Tibial artery (tissue), 4 donors: Measurements from ENCODE around the gene SUV39H2.
"Not testable (repeated sequence)": the region's sequence is repeated elsewhere in the genome, so short reads cannot be mapped to it uniquely, and the experiment has no call there.

Source experiments
- DNase-seq, 2 donors: peaks; one replicate each; pipeline ENCODE4 v3.0.0-alpha.2; 2019
- H3K27ac ChIP-seq, 2 donors: fragments of 200-600 bp; sonication (generic) in 1 of 2; 1 replicate in 1 of 2; 2 replicates in 1 of 2; pipeline ENCODE4 v1.5.1; 2018 to 2019; ENCODE audit warnings: mild to moderate bottlenecking in 1 of 2
- H3K27me3 ChIP-seq, 2 donors: fragments of 200-600 bp; sonication (generic) in 1 of 2; one replicate each; pipeline versions ENCODE4 v1.5.1 to v1.6.0; 2016 to 2019
- H3K36me3 ChIP-seq, 3 donors: fragments of 200-600 bp; sonication (generic) in 2 of 3; one replicate each; pipeline ENCODE4 v1.5.1; 2016 to 2019; ENCODE audit warnings: mild to moderate bottlenecking in 2 of 3
- H3K4me1 ChIP-seq, 4 donors: fragments of 200-600 bp; sonication (generic) in 2 of 4; 1 replicate in 3 of 4; 2 replicates in 1 of 4; pipeline ENCODE4 v1.5.1; 2016 to 2019
- H3K4me3 ChIP-seq, 2 donors: fragments of 200-600 bp; sonication (generic) in 1 of 2; 1 replicate in 1 of 2; 2 replicates in 1 of 2; pipeline ENCODE4 v1.5.1; 2018 to 2019; ENCODE audit warnings: mild to moderate bottlenecking in 2 of 2
- H3K9me3 ChIP-seq, 3 donors: fragments of 200-600 bp; sonication (generic) in 1 of 3; one replicate each; pipeline ENCODE4 v1.5.1; 2016 to 2019
- intact Hi-C: fragments of 100-400 bp; cut with DNase I; formaldehyde crosslinking; loops from one replicate; pipeline ENCODE4 v1.15.0; 2023; ENCODE audit warnings: low total_unique reads
- TF ChIP-seq, protein P1 (sequence below), 2 experiments: fragments of 200-600 bp in 1 of 2; fragments of 450-650 bp in 1 of 2; IDR thresholded peaks; one replicate each; pipeline ENCODE4 v1.5.1; 2017 to 2019; ENCODE audit warnings: antibody characterized with exemption in 2 of 2, mild to moderate bottlenecking in 1 of 2, moderate library complexity in 1 of 2

Gene SUV39H2

DNA sequence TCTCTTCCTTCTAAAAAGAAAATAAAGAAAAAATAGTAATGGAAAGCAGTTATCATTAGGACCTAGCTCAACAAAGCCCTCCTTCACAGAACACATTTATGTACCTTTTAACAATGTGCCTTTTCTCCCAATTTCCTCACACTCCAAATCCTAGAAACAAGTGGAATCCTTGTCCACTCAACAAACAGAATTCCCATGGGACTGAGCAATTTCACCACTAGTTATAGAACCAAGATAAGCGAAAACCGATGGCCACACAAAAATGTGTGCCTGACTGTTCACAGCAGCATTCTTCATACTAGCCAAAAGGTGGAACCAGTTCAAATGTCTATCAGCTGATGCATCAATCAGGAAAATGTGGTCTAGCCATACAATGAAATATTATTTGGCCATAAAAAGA lies 57.9 kb downstream of the SUV39H2 start:
- Histone ChIP-seq H3K4me1 (no peaks in the 10 kb centered on the region), H3K4me3 (no peak overlapping the region), H3K36me3 (peaks cover 45 to 78% (median 60%) of the 10 kb centered on the region in 3 donors), H3K27ac (no peak overlapping the region), H3K9me3 (no peaks in the 10 kb centered on the region), H3K27me3 (no peaks in the 10 kb centered on the region)
- no peak for DNase-seq
- TF ChIP-seq, protein P1, sequence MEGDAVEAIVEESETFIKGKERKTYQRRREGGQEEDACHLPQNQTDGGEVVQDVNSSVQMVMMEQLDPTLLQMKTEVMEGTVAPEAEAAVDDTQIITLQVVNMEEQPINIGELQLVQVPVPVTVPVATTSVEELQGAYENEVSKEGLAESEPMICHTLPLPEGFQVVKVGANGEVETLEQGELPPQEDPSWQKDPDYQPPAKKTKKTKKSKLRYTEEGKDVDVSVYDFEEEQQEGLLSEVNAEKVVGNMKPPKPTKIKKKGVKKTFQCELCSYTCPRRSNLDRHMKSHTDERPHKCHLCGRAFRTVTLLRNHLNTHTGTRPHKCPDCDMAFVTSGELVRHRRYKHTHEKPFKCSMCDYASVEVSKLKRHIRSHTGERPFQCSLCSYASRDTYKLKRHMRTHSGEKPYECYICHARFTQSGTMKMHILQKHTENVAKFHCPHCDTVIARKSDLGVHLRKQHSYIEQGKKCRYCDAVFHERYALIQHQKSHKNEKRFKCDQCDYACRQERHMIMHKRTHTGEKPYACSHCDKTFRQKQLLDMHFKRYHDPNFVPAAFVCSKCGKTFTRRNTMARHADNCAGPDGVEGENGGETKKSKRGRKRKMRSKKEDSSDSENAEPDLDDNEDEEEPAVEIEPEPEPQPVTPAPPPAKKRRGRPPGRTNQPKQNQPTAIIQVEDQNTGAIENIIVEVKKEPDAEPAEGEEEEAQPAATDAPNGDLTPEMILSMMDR (IDR thresholded peaks at IDR 0.05), result no peak
- intact Hi-C loops, result no loop called here

- DNase-seq, H3K9me3 ChIP-seq, H3K27me3 ChIP-seq, H3K4me3 ChIP-seq, H3K27ac ChIP-seq, intact Hi-C loops, H3K4me1 ChIP-seq: not testable (repeated sequence)
- H3K36me3 ChIP-seq, result peaks cover 36 to 68% (median 52%) of the 10 kb centered on the region in 3 donors
Measured at GRCh38 chr10:14938971-14939370, 60.3 kb downstream of the SUV39H2 start.

- H3K4me3 ChIP-seq, DNase-seq, H3K27ac ChIP-seq, intact Hi-C loops, H3K27me3 ChIP-seq, H3K4me1 ChIP-seq, H3K9me3 ChIP-seq: not testable (repeated sequence)
- H3K36me3 ChIP-seq, result peaks cover 42 to 54% (median 47%) of the 10 kb centered on the region in 3 donors
Measured at GRCh38 chr10:14942147-14942949, 63.7 kb downstream of the SUV39H2 start.

GRCh38 chr10:14942950-14943338 lies 64.3 kb downstream of the SUV39H2 start:
- H3K4me1 ChIP-seq, intact Hi-C loops, H3K27me3 ChIP-seq, H3K27ac ChIP-seq, DNase-seq, H3K9me3 ChIP-seq, H3K4me3 ChIP-seq: not testable (repeated sequence)
- H3K36me3 ChIP-seq, result peaks cover 48 to 54% (median 53%) of the 10 kb centered on the region in 3 donors

GRCh38 chr10:14945108-14945507 lies 66.4 kb downstream of the SUV39H2 start:
- DNase-seq, result no peak
- Histone ChIP-seq H3K36me3 (peaks cover 49 to 56% (median 55%) of the 10 kb centered on the region in 3 donors), H3K27me3 (no peaks in the 10 kb centered on the region), H3K9me3 (no peaks in the 10 kb centered on the region), H3K27ac (no peak overlapping the region), H3K4me1 (no peaks in the 10 kb centered on the region), H3K4me3 (no peak overlapping the region)
- intact Hi-C loops, result loop anchor here (5.0 kb wide), 1 partner anchor 58 kb away; no protein-coding TSS in a partner anchor
- TF ChIP-seq, protein P1 (IDR thresholded peaks at IDR 0.05), result no peak

- Histone ChIP-seq H3K27me3 (no peaks in the 10 kb centered on the region), H3K36me3 (peaks cover 38 to 49% (median 41%) of the 10 kb centered on the region in 3 donors), H3K9me3 (no peaks in the 10 kb centered on the region), H3K4me1 (peaks cover 0 to 10% (median 2%) of the 10 kb centered on the region in 4 donors), H3K27ac (no peak overlapping the region), H3K4me3 (no peak overlapping the region)
- no peak for DNase-seq
- TF ChIP-seq, protein P1 (IDR thresholded peaks at IDR 0.05), result no peak
- intact Hi-C loops, result loop anchor here (5.0 kb wide), 1 partner anchor 60 kb away; no protein-coding TSS in a partner anchor
Measured at GRCh38 chr10:14947268-14947667, 68.6 kb downstream of the SUV39H2 start.

DNA sequence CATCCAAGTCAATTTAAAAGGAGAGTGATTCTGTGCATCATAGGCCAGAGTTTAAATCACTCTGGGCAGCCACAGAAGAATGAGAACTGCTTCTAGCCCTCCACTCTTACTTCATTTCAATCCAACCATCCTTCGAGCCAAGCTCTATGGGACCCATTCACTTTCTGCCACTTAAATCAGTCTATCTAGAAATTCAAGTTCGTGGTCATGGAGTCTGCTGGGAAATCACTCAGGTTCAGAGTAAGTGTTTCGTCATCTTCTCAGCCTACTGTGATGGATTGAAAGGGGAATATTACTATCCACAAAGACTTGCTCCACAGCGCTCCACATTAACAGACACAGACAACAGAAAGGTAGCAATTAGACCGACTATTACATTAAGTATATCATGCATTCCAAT lies 70.6 kb downstream of the SUV39H2 start:
- Histone ChIP-seq H3K27me3 (no peaks in the 10 kb centered on the region), H3K4me3 (no peak overlapping the region), H3K4me1 (peaks cover 0 to 20% (median 11%) of the 10 kb centered on the region in 4 donors), H3K9me3 (no peaks in the 10 kb centered on the region), H3K27ac (no peak overlapping the region), H3K36me3 (peaks cover 27 to 36% (median 27%) of the 10 kb centered on the region in 3 donors)
- DNase-seq, result no peak
- intact Hi-C loops, result loop anchor here (5.0 kb wide), 1 partner anchor 62 kb away; no protein-coding TSS in a partner anchor
- TF ChIP-seq, protein P1 (IDR thresholded peaks at IDR 0.05), result no peak
